Gastrocnemius medialis (tissue), 4 donors: ENCODE results near the gene CYGB. TPM values are rescaled to one million over a fixed set of nuclear protein-coding genes. Genes with fewer than 3 reads are reported as not detected.

ENCODE experiments used
- ATAC-seq, 2 donors: fragments of 150-250 bp; one replicate each; pipeline ENCODE4 v1.9.1; 2016
- DNase-seq, 2 donors: peaks; one replicate each; pipeline ENCODE4 v3.0.0-alpha.2; 2019
- H3K27ac ChIP-seq, 4 donors: fragments of 200-600 bp; sonication (generic); 1 replicate in 1 of 4; 2 replicates in 3 of 4; pipeline ENCODE4 v1.5.1; 2016 to 2018; ENCODE audit warnings: mild to moderate bottlenecking in 2 of 4, moderate library complexity in 1 of 4
- H3K27me3 ChIP-seq, 3 donors: fragments of 200-600 bp; sonication (generic) in 2 of 3; 1 replicate in 1 of 3; 2 replicates in 2 of 3; pipeline versions ENCODE4 v1.5.1 to v1.6.0; 2016 to 2019; ENCODE audit warnings: mild to moderate bottlenecking in 1 of 3, moderate library complexity in 1 of 3
- H3K36me3 ChIP-seq, 2 donors: fragments of 200-600 bp; sonication (generic) in 1 of 2; one replicate each; pipeline ENCODE4 v1.5.1; 2017 to 2018
- H3K4me1 ChIP-seq, 2 donors: fragments of 200-600 bp; sonication (generic) in 1 of 2; one replicate each; pipeline ENCODE4 v1.5.1; 2016 to 2017; ENCODE audit warnings: mild to moderate bottlenecking in 2 of 2
- H3K4me3 ChIP-seq, 4 donors: fragments of 200-600 bp; sonication (generic) in 3 of 4; 1 replicate in 1 of 4; 2 replicates in 3 of 4; pipeline ENCODE4 v1.5.1; 2016 to 2019; ENCODE audit warnings: mild to moderate bottlenecking in 2 of 4
- H3K9me3 ChIP-seq, 3 donors: fragments of 200-600 bp; sonication (generic) in 2 of 3; 1 replicate in 1 of 3; 2 replicates in 2 of 3; pipeline ENCODE4 v1.5.1; 2016 to 2019
- CTCF ChIP-seq, 5 experiments: fragments of 450-650 bp in 3 of 5; fragments of 200-600 bp in 2 of 5; sonication (generic) in 2 of 5; IDR thresholded peaks in 4 of 5; conservative IDR thresholded peaks in 1 of 5; 1 replicate in 4 of 5; 2 replicates in 1 of 5; pipeline ENCODE4 v1.5.1; 2016 to 2019; ENCODE audit warnings: antibody characterized with exemption in 5 of 5, mild to moderate bottlenecking in 3 of 5, moderate library complexity in 3 of 5
- POLR2A ChIP-seq, 2 donors: fragments of 450-650 bp; IDR thresholded peaks; one replicate each; pipeline ENCODE4 v1.6.1; 2017; ENCODE audit warnings: antibody characterized with exemption in 2 of 2, mild to moderate bottlenecking in 2 of 2, moderate library complexity in 2 of 2
- in situ Hi-C, 4 donors: fragments of 200-750 bp; cut with MboI; loops; one replicate each; pipeline versions ENCODE4 v1.15.0 to v1.8.0; 2017; ENCODE audit warnings: low sequenced_read_pairs in 4 of 4
- intact Hi-C: fragments of 100-400 bp; cut with DNase I; formaldehyde crosslinking; loops from one replicate; pipeline ENCODE4 v1.15.1; 2023; ENCODE audit warnings: low total_unique reads
- total RNA-seq, 4 donors: library from RNA; depleted of rRNA; stranded (reverse); fragments of >200 nt; gene quantifications; one replicate each; pipeline versions ENCODE4 v1.1.0 to v1.2.3, GENCODE V29; 2016

Gene CYGB
- total RNA-seq, 4 donors from 2014 or later = 8.1 to 19.7 (median 10.6) TPM

- ATAC-seq (no peak), DNase-seq (no peak)
- intact Hi-C loops = no loop called here
- TF ChIP-seq CTCF (IDR thresholded peaks at IDR 0.05 in 4 of 5, conservative IDR thresholded peaks at IDR 0.05 in 1 of 5) = no peak
- no peak for TF ChIP-seq POLR2A (IDR thresholded peaks at IDR 0.05)
- Histone ChIP-seq H3K27ac (peak overlapping the region; percentile 25 to 75 (median 72)), H3K27me3 (no peaks in the 10 kb centered on the region), H3K36me3 (peaks cover 0 to 8% of the 10 kb centered on the region in 2 donors), H3K4me1 (peaks cover 12 to 17% of the 10 kb centered on the region in 2 donors), H3K9me3 (no peaks in the 10 kb centered on the region), H3K4me3 (no peak overlapping the region)
- in situ Hi-C loops = no loop called here
Measured at GRCh38 chr17:76491271-76492122, 46.0 kb downstream of the CYGB start.

GRCh38 chr17:76490112-76490710 lies 47.3 kb downstream of the CYGB start:
- DNase-seq = no peak
- Histone ChIP-seq H3K9me3 (no peaks in the 10 kb centered on the region), H3K4me3 (no peak overlapping the region), H3K36me3 (peaks cover 0 to 8% of the 10 kb centered on the region in 2 donors), H3K27ac (no peak overlapping the region), H3K27me3 (no peaks in the 10 kb centered on the region), H3K4me1 (peaks cover 9 to 17% of the 10 kb centered on the region in 2 donors)
- intact Hi-C loops = no loop called here
- in situ Hi-C loops = no loop called here
- no peak for TF ChIP-seq POLR2A (IDR thresholded peaks at IDR 0.05)
- no peak for TF ChIP-seq CTCF (IDR thresholded peaks at IDR 0.05 in 4 of 5, conservative IDR thresholded peaks at IDR 0.05 in 1 of 5)
- no peak for ATAC-seq

- intact Hi-C loops (no loop called here), in situ Hi-C loops (no loop called here)
- H3K9me3 ChIP-seq = no peaks in the 10 kb centered on the region
- peaks cover 3 to 5% of the 10 kb centered on the region in 2 donors for H3K4me1 ChIP-seq
- no peak for DNase-seq
- H3K27me3 ChIP-seq = no peaks in the 10 kb centered on the region
- peaks cover 0 to 8% of the 10 kb centered on the region in 2 donors for H3K36me3 ChIP-seq
- no peak for ATAC-seq
- H3K27ac ChIP-seq = peak overlapping the region in 1 of 4 donors; percentile 14
- TF ChIP-seq CTCF (IDR thresholded peaks at IDR 0.05 in 4 of 5, conservative IDR thresholded peaks at IDR 0.05 in 1 of 5) = no peak
- no peak for TF ChIP-seq POLR2A (IDR thresholded peaks at IDR 0.05)
- no peak overlapping the region for H3K4me3 ChIP-seq
Measured at GRCh38 chr17:76487451-76488192, 49.9 kb downstream of the CYGB start.

GRCh38 chr17:76485569-76485968 lies 51.9 kb downstream of the CYGB start:
- peaks cover 0 to 14% of the 10 kb centered on the region in 2 donors for H3K36me3 ChIP-seq
- DNase-seq (peak; percentile 33 to 37), ATAC-seq (peak; percentile 62 to 84)
- H3K27me3 ChIP-seq = no peaks in the 10 kb centered on the region
- H3K4me3 ChIP-seq = no peak overlapping the region
- TF ChIP-seq CTCF (IDR thresholded peaks at IDR 0.05 in 4 of 5, conservative IDR thresholded peaks at IDR 0.05 in 1 of 5) (no peak), POLR2A (IDR thresholded peaks at IDR 0.05) (peak in 1 of 2 donors; percentile 50)
- peaks cover 0 to 1% of the 10 kb centered on the region in 2 donors for H3K4me1 ChIP-seq
- intact Hi-C loops (no loop called here), in situ Hi-C loops (no loop called here)
- H3K27ac ChIP-seq = peak overlapping the region; percentile 47 to 70 (median 56)
- no peaks in the 10 kb centered on the region for H3K9me3 ChIP-seq
